A549 (cell line): ENCODE measurements around the gene GPS1. TPM values are rescaled to one million over a fixed set of nuclear protein-coding genes. Genes with fewer than 3 reads are reported as not detected.

Source experiments
- ATAC-seq, 2 experiments: fragments of 200-7000 bp in 1 of 2; fragments of >200 bp in 1 of 2; cut with Nextera tagmentation in 1 of 2; cut with Tn5 transposase in 1 of 2; 3 replicates each; pipeline versions ENCODE4 v1.8.0 to v1.9.1; 2018 to 2020; ENCODE audit warnings: mild to moderate bottlenecking in 1 of 2, moderate library complexity in 1 of 2
- CTCF ChIA-PET: fragments of 300-600 bp; sonication (Branson Sonifier 250); formaldehyde crosslinking; extraction: SDS; loops from one replicate; lab custom pipeline; 2021; ENCODE audit warnings: antibody characterized with exemption, inconsistent platforms; lab: Yijun Ruan, JAX
- POLR2A ChIA-PET: fragments of 350-600 bp; formaldehyde crosslinking; extraction: SDS; loops from one replicate; lab custom pipeline; 2021; ENCODE audit warnings: antibody characterized with exemption, inconsistent platforms; lab: Yijun Ruan, JAX
- DNase-seq, 2 experiments: peaks; one replicate each; pipeline versions ENCODE4 v3.0.0 to v3.0.0-alpha.2; 2011 to 2016; ENCODE audit warnings: low read depth in 1 of 2, low spot score in 1 of 2
- FAIRE-seq: peaks from 2 replicates; lab custom pipeline; 2011; peaks lifted over from hg19 to GRCh38; lab: Jason Lieb, UNC
- H3K27ac ChIP-seq, 2 experiments: fragments of >200 bp; sonication (Bioruptor Twin); formaldehyde crosslinking; 3 replicates each; pipeline ENCODE4 v1.5.1; 2016 to 2017
- H3K4me1 ChIP-seq: fragments of >200 bp; sonication (Bioruptor Twin); formaldehyde crosslinking; 3 replicates; pipeline ENCODE4 v1.6.1; 2016
- H3K4me2 ChIP-seq: fragments of >200 bp; sonication (Bioruptor Twin); formaldehyde crosslinking; 3 replicates; pipeline ENCODE4 v1.6.1; 2016
- H3K4me3 ChIP-seq: fragments of >200 bp; sonication (Bioruptor Twin); formaldehyde crosslinking; 3 replicates; pipeline ENCODE4 v1.5.1; 2016
- H3K9me3 ChIP-seq: fragments of >200 bp; sonication (Bioruptor Twin); formaldehyde crosslinking; 3 replicates; pipeline ENCODE4 v1.6.1; 2016
- BHLHE40 ChIP-seq: IDR thresholded peaks from 2 replicates; pipeline ENCODE4 v1.6.1; 2012; ENCODE audit warnings: low read depth, low read length, inconsistent platforms
- CBX2 ChIP-seq: fragments of 200-600 bp; sonication (generic); IDR thresholded peaks from 2 replicates; pipeline ENCODE4 v1.6.1; 2016; ENCODE audit warnings: low read depth, mild to moderate bottlenecking, borderline replicate concordance
- ESRRA ChIP-seq: fragments of 150-350 bp; IDR thresholded peaks from 2 replicates; pipeline ENCODE4 v1.6.1; 2014; ENCODE audit warnings: mild to moderate bottlenecking, low read length, borderline replicate concordance
- FOSB ChIP-seq: fragments of 250-450 bp; sonication (Bioruptor Pico); IDR thresholded peaks from 2 replicates; pipeline ENCODE4 v1.5.0; 2020; ENCODE audit warnings: mild to moderate bottlenecking, moderate library complexity
- FOSL2 ChIP-seq, 2 experiments: fragments of 450-650 bp in 1 of 2; fragments of >200 bp in 1 of 2; sonication (Bioruptor Twin) in 1 of 2; formaldehyde crosslinking; IDR thresholded peaks; 2 replicates each; pipeline versions ENCODE4 v1.5.0 to v1.6.1; 2016 to 2020; ENCODE audit warnings: mild to moderate bottlenecking in 1 of 2, moderate library complexity in 1 of 2
- GATA3 ChIP-seq: IDR thresholded peaks from 2 replicates; pipeline ENCODE4 v1.6.1; 2012; ENCODE audit warnings: borderline replicate concordance
- HDAC2 ChIP-seq: fragments of 200-600 bp; sonication (generic); IDR thresholded peaks from 2 replicates; pipeline ENCODE4 v1.6.1; 2016
- HOXA7 ChIP-seq: fragments of 250-450 bp; sonication (Bioruptor Pico); IDR thresholded peaks from 2 replicates; pipeline ENCODE4 v1.5.0; 2020; ENCODE audit warnings: mild to moderate bottlenecking, moderate library complexity
- HOXB5 ChIP-seq: fragments of 250-450 bp; sonication (Bioruptor Pico); IDR thresholded peaks from 2 replicates; pipeline ENCODE4 v1.5.0; 2020; ENCODE audit warnings: mild to moderate bottlenecking, moderate library complexity
- JUN ChIP-seq, 2 experiments: fragments of >200 bp; sonication (Bioruptor Twin); formaldehyde crosslinking; IDR thresholded peaks; 2 replicates in 1 of 2; 3 replicates in 1 of 2; pipeline ENCODE4 v1.6.1; 2016 to 2017
- MAZ ChIP-seq: fragments of 150-350 bp; IDR thresholded peaks from 2 replicates; pipeline ENCODE4 v1.6.1; 2014; ENCODE audit warnings: antibody characterized with exemption, low read depth, low read length, borderline replicate concordance
- POLR2A ChIP-seq: IDR thresholded peaks from 2 replicates; pipeline ENCODE4 v1.6.1; 2012; ENCODE audit warnings: mild to moderate bottlenecking, low read length
- POLR2AphosphoS2 ChIP-seq: conservative IDR thresholded peaks from 2 replicates; pipeline ENCODE4 v1.6.1; 2012; ENCODE audit warnings: low read length, improper control_type of control experiment, inconsistent platforms
- RAD21 ChIP-seq, 2 experiments: fragments of >200 bp in 1 of 2; sonication (Bioruptor Twin) in 1 of 2; formaldehyde crosslinking in 1 of 2; IDR thresholded peaks in 1 of 2; conservative IDR thresholded peaks in 1 of 2; 2 replicates in 1 of 2; 3 replicates in 1 of 2; pipeline ENCODE4 v1.6.1; 2012 to 2018; ENCODE audit warnings: inconsistent platforms in 1 of 2
- TFCP2L1 ChIP-seq: fragments of 250-450 bp; sonication (Bioruptor Pico); IDR thresholded peaks from 2 replicates; pipeline ENCODE4 v1.5.0; 2021; ENCODE audit warnings: mild to moderate bottlenecking
- ZC3H11A ChIP-seq: fragments of 450-650 bp; IDR thresholded peaks from 2 replicates; pipeline ENCODE4 v1.6.1; 2014; ENCODE audit warnings: antibody characterized with exemption, mild to moderate bottlenecking
- WGBS: methylation state at CpG from one replicate; pipeline ENCODE4 v1.1.6; 2017; ENCODE audit errors: missing lambda C conversion rate; 5-methylcytosine and 5-hydroxymethylcytosine counted together
- polyA plus RNA-seq, 4 experiments: library from polyadenylated mRNA; depleted of rRNA in 3 of 4; stranded (reverse); fragments of >200 nt; fragmentation: RNase III in 1 of 4; extraction: RNeasy Plus Mini Kit Qiagen cat#74134 plus additional on column Dnase treatment in 1 of 4; gene quantifications; 2 replicates in 3 of 4; 3 replicates in 1 of 4; pipeline ENCODE4 v1.2.3, GENCODE V29; 2011 to 2017
- TF ChIP-seq, protein P1 (sequence below): fragments of 250-450 bp; sonication (Bioruptor Pico); IDR thresholded peaks from 2 replicates; pipeline ENCODE4 v1.5.0; 2021; ENCODE audit warnings: mild to moderate bottlenecking, moderate library complexity, borderline replicate concordance
- TF ChIP-seq, protein P2 (sequence below): fragments of 200-600 bp; sonication (generic); IDR thresholded peaks from 2 replicates; pipeline ENCODE4 v1.6.1; 2016; ENCODE audit warnings: antibody characterized with exemption, mild to moderate bottlenecking, moderate library complexity
- TF ChIP-seq, protein P3 (sequence below): fragments of >200 bp; sonication (Bioruptor Twin); formaldehyde crosslinking; IDR thresholded peaks from 2 replicates; pipeline ENCODE4 v1.6.1; 2016
- TF ChIP-seq, protein P4 (sequence below): fragments of >200 bp; sonication (Bioruptor Twin); formaldehyde crosslinking; IDR thresholded peaks from 3 replicates; pipeline ENCODE4 v1.5.1; 2016
- TF ChIP-seq, protein P5 (sequence below): IDR thresholded peaks from 2 replicates; pipeline ENCODE4 v1.6.1; 2012
- TF ChIP-seq, protein P6 (sequence below): fragments of 150-350 bp; IDR thresholded peaks from 2 replicates; pipeline ENCODE4 v1.6.1; 2014; ENCODE audit warnings: low read depth, mild to moderate bottlenecking, low read length

Gene GPS1
- polyA plus RNA-seq, 2 of the 4 experiments (the other 2 are of a cell fraction): 89.4 to 126 TPM

DNA sequence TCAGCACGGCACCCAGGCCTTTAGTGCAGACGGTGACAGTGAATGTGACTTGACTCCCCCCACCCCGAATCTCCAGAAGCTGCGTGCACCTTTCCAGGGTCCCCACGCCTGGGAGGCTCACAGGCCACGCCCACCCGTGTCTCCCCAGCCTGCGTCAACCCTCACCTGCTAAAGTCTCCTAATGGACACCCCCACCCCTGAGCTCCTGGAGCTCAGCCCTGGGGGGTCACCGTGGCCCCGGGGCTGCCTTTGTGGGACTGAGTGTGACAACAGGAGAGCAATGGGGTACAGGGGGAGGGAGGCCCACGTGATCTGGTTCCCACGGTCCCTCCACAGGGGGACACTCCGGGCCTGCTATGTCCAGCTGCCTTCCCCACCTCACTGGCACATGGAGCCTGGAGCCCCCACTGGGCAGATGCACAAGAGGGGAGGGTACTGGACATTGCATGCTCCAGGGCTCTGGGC is 53.8 kb downstream of the GPS1 start:
- POLR2A ChIA-PET: interaction anchor here (1.7 kb wide), 1 partner anchor 7 kb away, joined by 10 read pairs; the partner anchor contains the start of gene FASN
- H3K9me3 ChIP-seq: no peaks in the 10 kb centered on the region

DNA sequence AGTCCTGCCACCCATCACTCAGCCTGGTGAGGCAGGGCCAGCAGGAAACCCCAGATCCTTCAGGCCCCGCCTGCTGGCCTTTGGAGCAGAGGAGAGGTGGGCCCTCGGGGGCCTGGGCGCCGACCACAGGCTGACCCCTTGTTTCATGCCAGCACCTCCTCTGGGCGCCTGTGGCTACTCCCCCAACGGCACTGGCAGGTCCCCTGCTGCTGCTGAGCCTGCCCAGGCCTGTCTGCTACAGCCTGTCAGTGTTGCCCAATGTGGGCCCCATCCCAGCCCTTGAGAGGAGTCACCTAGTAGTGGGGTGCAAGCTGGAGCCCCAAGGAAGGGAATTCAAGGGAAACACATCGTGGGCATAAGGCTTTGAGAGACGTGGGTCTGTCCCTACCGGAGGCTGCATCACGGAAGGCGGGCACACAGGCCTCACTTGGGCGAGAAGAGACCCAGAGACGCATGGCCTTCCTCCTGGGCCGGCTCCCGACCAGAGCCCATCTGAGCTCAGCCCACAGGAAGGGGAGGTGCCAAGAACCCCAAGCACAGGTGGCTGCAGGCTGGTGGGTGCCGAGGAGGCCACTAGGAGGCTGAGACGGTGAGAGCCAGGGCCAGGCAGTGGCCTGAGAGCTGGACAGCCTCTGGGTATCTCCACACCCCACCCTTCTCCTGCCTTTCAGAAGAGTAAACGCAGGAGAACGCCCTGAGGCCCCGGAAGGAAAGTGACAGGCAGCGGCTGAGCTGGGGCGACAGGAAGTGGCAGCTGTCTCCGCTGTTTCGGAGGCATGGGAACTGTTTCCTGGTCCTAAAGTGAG is 54.4 kb downstream of the GPS1 start:
- WGBS: 50% methylated on average over 24 of the region's 24 CpGs

More for the DNA sequence above, 53.8 kb downstream of the GPS1 start:
- H3K27ac ChIP-seq: peak overlapping the region; percentile 54 to 73; a peak in 4 of 6 replicates
- DNase-seq: no peak
- no peak for FAIRE-seq
- H3K4me2 ChIP-seq: peak overlapping the region; percentile 48
- CTCF ChIA-PET: interaction anchor here (0.5 to 4.2 kb wide), 14 partner anchors 9 to 211 kb away, joined by 3 to 35 read pairs (median 4); no protein-coding TSS in a partner anchor
- no peak for ATAC-seq
- peaks cover 54% of the 10 kb centered on the region for H3K4me1 ChIP-seq
- WGBS: 90% methylated on average over 8 of the region's 13 CpGs
- TF ChIP-seq FOSL2 (IDR thresholded peaks at IDR 0.05) (no peak), FOSL2 (CRISPR knock-in tag; IDR thresholded peaks at IDR 0.05) (no peak), POLR2AphosphoS2 (0 out of 2 replicates have a peak, but pooled peaks have one; percentile 29)
- TF ChIP-seq, all 56 proteins: peak for 1
- H3K4me3 ChIP-seq: no peak overlapping the region

More for the DNA sequence above, 54.4 kb downstream of the GPS1 start:
- POLR2A ChIA-PET: interaction anchor here (1.7 kb wide), 1 partner anchor 8 kb away, joined by 10 read pairs; the partner anchor contains the start of gene FASN
- H3K27ac ChIP-seq: peak overlapping the region; percentile 54 to 73
- TF ChIP-seq, protein P1, sequence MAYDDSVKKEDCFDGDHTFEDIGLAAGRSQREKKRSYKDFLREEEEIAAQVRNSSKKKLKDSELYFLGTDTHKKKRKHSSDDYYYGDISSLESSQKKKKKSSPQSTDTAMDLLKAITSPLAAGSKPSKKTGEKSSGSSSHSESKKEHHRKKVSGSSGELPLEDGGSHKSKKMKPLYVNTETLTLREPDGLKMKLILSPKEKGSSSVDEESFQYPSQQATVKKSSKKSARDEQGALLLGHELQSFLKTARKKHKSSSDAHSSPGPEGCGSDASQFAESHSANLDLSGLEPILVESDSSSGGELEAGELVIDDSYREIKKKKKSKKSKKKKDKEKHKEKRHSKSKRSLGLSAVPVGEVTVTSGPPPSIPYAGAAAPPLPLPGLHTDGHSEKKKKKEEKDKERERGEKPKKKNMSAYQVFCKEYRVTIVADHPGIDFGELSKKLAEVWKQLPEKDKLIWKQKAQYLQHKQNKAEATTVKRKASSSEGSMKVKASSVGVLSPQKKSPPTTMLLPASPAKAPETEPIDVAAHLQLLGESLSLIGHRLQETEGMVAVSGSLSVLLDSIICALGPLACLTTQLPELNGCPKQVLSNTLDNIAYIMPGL (CRISPR knock-in tag): no peak
- TF ChIP-seq, protein P2, sequence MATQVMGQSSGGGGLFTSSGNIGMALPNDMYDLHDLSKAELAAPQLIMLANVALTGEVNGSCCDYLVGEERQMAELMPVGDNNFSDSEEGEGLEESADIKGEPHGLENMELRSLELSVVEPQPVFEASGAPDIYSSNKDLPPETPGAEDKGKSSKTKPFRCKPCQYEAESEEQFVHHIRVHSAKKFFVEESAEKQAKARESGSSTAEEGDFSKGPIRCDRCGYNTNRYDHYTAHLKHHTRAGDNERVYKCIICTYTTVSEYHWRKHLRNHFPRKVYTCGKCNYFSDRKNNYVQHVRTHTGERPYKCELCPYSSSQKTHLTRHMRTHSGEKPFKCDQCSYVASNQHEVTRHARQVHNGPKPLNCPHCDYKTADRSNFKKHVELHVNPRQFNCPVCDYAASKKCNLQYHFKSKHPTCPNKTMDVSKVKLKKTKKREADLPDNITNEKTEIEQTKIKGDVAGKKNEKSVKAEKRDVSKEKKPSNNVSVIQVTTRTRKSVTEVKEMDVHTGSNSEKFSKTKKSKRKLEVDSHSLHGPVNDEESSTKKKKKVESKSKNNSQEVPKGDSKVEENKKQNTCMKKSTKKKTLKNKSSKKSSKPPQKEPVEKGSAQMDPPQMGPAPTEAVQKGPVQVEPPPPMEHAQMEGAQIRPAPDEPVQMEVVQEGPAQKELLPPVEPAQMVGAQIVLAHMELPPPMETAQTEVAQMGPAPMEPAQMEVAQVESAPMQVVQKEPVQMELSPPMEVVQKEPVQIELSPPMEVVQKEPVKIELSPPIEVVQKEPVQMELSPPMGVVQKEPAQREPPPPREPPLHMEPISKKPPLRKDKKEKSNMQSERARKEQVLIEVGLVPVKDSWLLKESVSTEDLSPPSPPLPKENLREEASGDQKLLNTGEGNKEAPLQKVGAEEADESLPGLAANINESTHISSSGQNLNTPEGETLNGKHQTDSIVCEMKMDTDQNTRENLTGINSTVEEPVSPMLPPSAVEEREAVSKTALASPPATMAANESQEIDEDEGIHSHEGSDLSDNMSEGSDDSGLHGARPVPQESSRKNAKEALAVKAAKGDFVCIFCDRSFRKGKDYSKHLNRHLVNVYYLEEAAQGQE: no peak
- TF ChIP-seq BHLHE40: no peak
- TF ChIP-seq, protein P3, sequence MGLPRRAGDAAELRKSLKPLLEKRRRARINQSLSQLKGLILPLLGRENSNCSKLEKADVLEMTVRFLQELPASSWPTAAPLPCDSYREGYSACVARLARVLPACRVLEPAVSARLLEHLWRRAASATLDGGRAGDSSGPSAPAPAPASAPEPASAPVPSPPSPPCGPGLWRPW: no peak
- no peak for TF ChIP-seq FOSB (CRISPR knock-in tag)
- TF ChIP-seq ZC3H11A: no peak
- TF ChIP-seq GATA3: no peak
- TF ChIP-seq, protein P4, sequence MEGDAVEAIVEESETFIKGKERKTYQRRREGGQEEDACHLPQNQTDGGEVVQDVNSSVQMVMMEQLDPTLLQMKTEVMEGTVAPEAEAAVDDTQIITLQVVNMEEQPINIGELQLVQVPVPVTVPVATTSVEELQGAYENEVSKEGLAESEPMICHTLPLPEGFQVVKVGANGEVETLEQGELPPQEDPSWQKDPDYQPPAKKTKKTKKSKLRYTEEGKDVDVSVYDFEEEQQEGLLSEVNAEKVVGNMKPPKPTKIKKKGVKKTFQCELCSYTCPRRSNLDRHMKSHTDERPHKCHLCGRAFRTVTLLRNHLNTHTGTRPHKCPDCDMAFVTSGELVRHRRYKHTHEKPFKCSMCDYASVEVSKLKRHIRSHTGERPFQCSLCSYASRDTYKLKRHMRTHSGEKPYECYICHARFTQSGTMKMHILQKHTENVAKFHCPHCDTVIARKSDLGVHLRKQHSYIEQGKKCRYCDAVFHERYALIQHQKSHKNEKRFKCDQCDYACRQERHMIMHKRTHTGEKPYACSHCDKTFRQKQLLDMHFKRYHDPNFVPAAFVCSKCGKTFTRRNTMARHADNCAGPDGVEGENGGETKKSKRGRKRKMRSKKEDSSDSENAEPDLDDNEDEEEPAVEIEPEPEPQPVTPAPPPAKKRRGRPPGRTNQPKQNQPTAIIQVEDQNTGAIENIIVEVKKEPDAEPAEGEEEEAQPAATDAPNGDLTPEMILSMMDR: no peak
- TF ChIP-seq RAD21 (conservative IDR thresholded peaks at IDR 0.05 in 1 of 2, IDR thresholded peaks at IDR 0.05 in 1 of 2): 0 out of 5 replicates have a peak, but pooled peaks of 1 of the 2 experiments have one; percentile 15
- TF ChIP-seq ESRRA: no peak
- no peak for TF ChIP-seq HDAC2
- TF ChIP-seq HOXB5: no peak
- no peak for TF ChIP-seq CBX2
- no peak for TF ChIP-seq MAZ
- TF ChIP-seq, protein P5, sequence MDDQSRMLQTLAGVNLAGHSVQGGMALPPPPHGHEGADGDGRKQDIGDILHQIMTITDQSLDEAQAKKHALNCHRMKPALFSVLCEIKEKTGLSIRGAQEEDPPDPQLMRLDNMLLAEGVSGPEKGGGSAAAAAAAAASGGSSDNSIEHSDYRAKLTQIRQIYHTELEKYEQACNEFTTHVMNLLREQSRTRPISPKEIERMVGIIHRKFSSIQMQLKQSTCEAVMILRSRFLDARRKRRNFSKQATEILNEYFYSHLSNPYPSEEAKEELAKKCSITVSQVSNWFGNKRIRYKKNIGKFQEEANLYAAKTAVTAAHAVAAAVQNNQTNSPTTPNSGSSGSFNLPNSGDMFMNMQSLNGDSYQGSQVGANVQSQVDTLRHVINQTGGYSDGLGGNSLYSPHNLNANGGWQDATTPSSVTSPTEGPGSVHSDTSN: no peak; the same call in 1 of the 2 replicates
- no peak for TF ChIP-seq TFCP2L1 (CRISPR knock-in tag)
- TF ChIP-seq POLR2A: peak; percentile 60
- no peak for TF ChIP-seq HOXA7 (CRISPR knock-in tag)
- TF ChIP-seq JUN (IDR thresholded peaks at IDR 0.05): peak in 1 of 2 experiments; percentile 15; a peak in 1 of 5 replicates
- TF ChIP-seq, protein P6, sequence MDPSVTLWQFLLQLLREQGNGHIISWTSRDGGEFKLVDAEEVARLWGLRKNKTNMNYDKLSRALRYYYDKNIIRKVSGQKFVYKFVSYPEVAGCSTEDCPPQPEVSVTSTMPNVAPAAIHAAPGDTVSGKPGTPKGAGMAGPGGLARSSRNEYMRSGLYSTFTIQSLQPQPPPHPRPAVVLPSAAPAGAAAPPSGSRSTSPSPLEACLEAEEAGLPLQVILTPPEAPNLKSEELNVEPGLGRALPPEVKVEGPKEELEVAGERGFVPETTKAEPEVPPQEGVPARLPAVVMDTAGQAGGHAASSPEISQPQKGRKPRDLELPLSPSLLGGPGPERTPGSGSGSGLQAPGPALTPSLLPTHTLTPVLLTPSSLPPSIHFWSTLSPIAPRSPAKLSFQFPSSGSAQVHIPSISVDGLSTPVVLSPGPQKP: no peak
- TF ChIP-seq, all 56 proteins: peak for 3
- FAIRE-seq: no peak
- peak; percentile 82 to 88 for DNase-seq
- CTCF ChIA-PET: interaction anchor here (0.5 to 4.2 kb wide), 17 partner anchors 9 to 212 kb away, joined by 3 to 35 read pairs (median 3); no protein-coding TSS in a partner anchor
- peak overlapping the region; percentile 48 for H3K4me2 ChIP-seq
- no peak overlapping the region for H3K4me3 ChIP-seq
- peak; percentile 77 to 87 for ATAC-seq
- H3K9me3 ChIP-seq: no peaks in the 10 kb centered on the region
- H3K4me1 ChIP-seq: peaks cover 53% of the 10 kb centered on the region
